Smooth muscle cell (in vitro differentiated cells): ENCODE data around the gene SLC35D1. TPM values are rescaled to one million over a fixed set of nuclear protein-coding genes. Genes with fewer than 3 reads are reported as not detected.

Experiments used
- DNase-seq: peaks from one replicate; lab custom pipeline; 2025; ENCODE audit not compliant: unreplicated experiment; lab: John Stamatoyannopoulos, UW
- H2AFZ ChIP-seq: fragments of 200-600 bp; sonication (generic); 2 replicates; pipeline ENCODE4 v1.6.0; 2016; ENCODE audit warnings: antibody characterized with exemption, low read depth, mild to moderate bottlenecking
- H3F3A ChIP-seq: fragments of 200-600 bp; sonication (generic); 2 replicates; pipeline ENCODE4 v1.6.0; 2017; ENCODE audit warnings: antibody characterized with exemption, low read depth
- H3K27ac ChIP-seq: fragments of 200-600 bp; sonication (generic); 2 replicates; pipeline ENCODE4 v1.5.1; 2016; ENCODE audit warnings: low read depth, mild to moderate bottlenecking
- H3K27me3 ChIP-seq: fragments of 200-600 bp; sonication (generic); 2 replicates; pipeline ENCODE4 v1.6.1; 2016; ENCODE audit warnings: low read depth, mild to moderate bottlenecking
- H3K36me3 ChIP-seq: fragments of 200-600 bp; sonication (generic); 2 replicates; pipeline ENCODE4 v1.5.1; 2016; ENCODE audit warnings: low read depth
- H3K4me1 ChIP-seq: fragments of 200-600 bp; sonication (generic); 2 replicates; pipeline ENCODE4 v1.5.1; 2016; ENCODE audit warnings: low read depth
- H3K4me2 ChIP-seq: fragments of 200-600 bp; sonication (generic); 2 replicates; pipeline ENCODE4 v1.6.0; 2016; ENCODE audit warnings: mild to moderate bottlenecking
- H3K4me3 ChIP-seq: fragments of 200-600 bp; sonication (generic); 2 replicates; pipeline ENCODE4 v1.5.1; 2016; ENCODE audit warnings: mild to moderate bottlenecking
- H3K79me2 ChIP-seq: fragments of 200-600 bp; sonication (generic); 2 replicates; pipeline ENCODE4 v1.6.0; 2016; ENCODE audit warnings: low read depth, mild to moderate bottlenecking
- H3K9ac ChIP-seq: fragments of 200-600 bp; sonication (generic); 2 replicates; pipeline ENCODE4 v1.6.0; 2016; ENCODE audit warnings: low read depth
- H3K9me3 ChIP-seq: fragments of 200-600 bp; sonication (generic); replicated peaks from 2 replicates; pipeline ENCODE4 v1.5.1; 2016; ENCODE audit warnings: low read depth
- H4K20me1 ChIP-seq: fragments of 200-600 bp; sonication (generic); 2 replicates; pipeline ENCODE4 v1.6.0; 2016; ENCODE audit warnings: low read depth
- CTCF ChIP-seq: fragments of 200-600 bp; sonication (generic); IDR thresholded peaks from 2 replicates; pipeline ENCODE4 v1.5.1; 2017; ENCODE audit warnings: borderline replicate concordance, mild to moderate bottlenecking, antibody characterized with exemption; ENCODE audit not compliant: insufficient read depth, poor library complexity, severe bottlenecking
- WGBS: methylation state at CpG from one replicate; pipeline ENCODE4 v1.1.7; 2016; ENCODE audit warnings: low lambda C conversion rate; 5-methylcytosine and 5-hydroxymethylcytosine counted together
- polyA plus RNA-seq: library from polyadenylated mRNA; unstranded; fragments of >200 nt; fragmentation: Nextera tagmentation; extraction: Ambion mirVana; gene quantifications from 2 replicates; pipeline ENCODE4 v1.2.1, GENCODE V29; 2016
- total RNA-seq: library from RNA; depleted of rRNA; stranded (reverse); fragments of >200 nt; gene quantifications from 2 replicates; pipeline ENCODE4 v1.2.3, GENCODE V29; 2014

The SLC35D1 gene
- total and polyA plus RNA-seq, 2 experiments from 2014 or later: 13.3 to 28.2 TPM

GRCh38 chr1:67013573-67013972 lies 40.4 kb downstream of the SLC35D1 start:
- Histone ChIP-seq H3K27ac (peak overlapping the region; percentile 46), H3F3A (peaks cover 12% of the 10 kb centered on the region), H3K79me2 (peaks cover 36% of the 10 kb centered on the region), H3K4me2 (no peak overlapping the region), H3K4me3 (no peak overlapping the region), H3K9ac (no peak overlapping the region), H3K36me3 (peaks cover 8% of the 10 kb centered on the region), H4K20me1 (peaks cover 3% of the 10 kb centered on the region), H3K27me3 (no peaks in the 10 kb centered on the region), H2AFZ (no peak overlapping the region), H3K9me3 (no peaks in the 10 kb centered on the region), H3K4me1 (peaks cover 11% of the 10 kb centered on the region)
- TF ChIP-seq CTCF: no peak
- WGBS: 28% methylated on average over 2 of the region's 2 CpGs
- DNase-seq: no peak

GRCh38 chr1:67009792-67010191 lies 44.2 kb downstream of the SLC35D1 start:
- no peak overlapping the region for H3K27ac ChIP-seq
- no peaks in the 10 kb centered on the region for H3K27me3 ChIP-seq
- peaks cover 8% of the 10 kb centered on the region for H3K36me3 ChIP-seq
- TF ChIP-seq CTCF: no peak
- H3K4me1 ChIP-seq: no peaks in the 10 kb centered on the region
- no peak overlapping the region for H3K4me2 ChIP-seq
- H2AFZ ChIP-seq: no peak overlapping the region
- no peak overlapping the region for H3K4me3 ChIP-seq
- WGBS: 100% methylated on average over 3 of the region's 3 CpGs
- H4K20me1 ChIP-seq: peaks cover 3% of the 10 kb centered on the region
- H3K9ac ChIP-seq: no peak overlapping the region
- H3K9me3 ChIP-seq: no peaks in the 10 kb centered on the region
- H3F3A ChIP-seq: no peaks in the 10 kb centered on the region
- DNase-seq: no peak
- H3K79me2 ChIP-seq: peaks cover 31% of the 10 kb centered on the region

DNA sequence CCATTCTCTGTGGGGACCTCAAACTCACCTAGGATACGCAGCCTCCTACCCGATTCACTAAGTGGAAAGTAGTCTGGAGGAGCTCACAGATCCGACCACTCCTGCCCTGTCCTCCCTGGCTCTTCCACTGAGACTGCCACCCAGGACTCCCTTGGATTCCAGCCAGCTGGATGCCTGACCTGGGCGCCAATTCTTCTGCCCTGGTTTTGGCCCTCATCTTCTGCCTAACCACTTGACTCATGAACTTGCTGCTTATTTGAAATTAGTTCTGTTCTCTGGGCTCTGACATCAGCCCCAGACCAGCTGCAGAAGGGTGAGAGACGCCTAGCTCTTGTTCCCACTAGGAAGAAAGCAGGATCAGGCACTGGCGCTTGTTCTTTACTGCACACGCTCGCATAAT lies 48.9 kb downstream of the SLC35D1 start:
- H4K20me1 ChIP-seq: peaks cover 3% of the 10 kb centered on the region
- TF ChIP-seq CTCF: no peak
- WGBS: 83% methylated on average over 8 of the region's 8 CpGs
- peaks cover 15% of the 10 kb centered on the region for H3F3A ChIP-seq
- H3K9me3 ChIP-seq: no peaks in the 10 kb centered on the region
- H3K9ac ChIP-seq: no peak overlapping the region
- H3K4me3 ChIP-seq: no peak overlapping the region
- peaks cover 9% of the 10 kb centered on the region for H3K36me3 ChIP-seq
- peaks cover 4% of the 10 kb centered on the region for H3K4me1 ChIP-seq
- no peak for DNase-seq
- H2AFZ ChIP-seq: no peak overlapping the region
- peaks cover 9% of the 10 kb centered on the region for H3K79me2 ChIP-seq
- no peak overlapping the region for H3K27ac ChIP-seq
- no peaks in the 10 kb centered on the region for H3K27me3 ChIP-seq
- no peak overlapping the region for H3K4me2 ChIP-seq

DNA sequence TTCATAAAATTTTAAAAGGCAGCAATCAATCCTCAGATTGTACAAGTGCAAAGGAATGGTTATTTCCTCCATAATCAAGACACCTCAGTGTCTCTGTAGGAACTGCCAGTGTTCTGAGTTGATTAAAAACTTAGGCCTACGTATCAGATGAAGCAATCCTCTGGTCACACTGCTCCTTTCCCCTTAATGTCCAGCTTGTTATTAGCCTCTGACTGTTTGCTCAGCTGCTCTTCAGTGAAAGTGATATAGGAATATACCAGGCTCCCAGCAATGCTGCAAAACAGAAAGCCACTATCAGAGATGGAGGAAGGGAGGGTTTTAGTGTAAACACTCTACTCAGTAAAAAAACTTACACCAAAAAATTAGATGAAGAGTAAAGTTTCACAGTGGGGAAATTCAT lies 49.8 kb downstream of the SLC35D1 start:
- H4K20me1 ChIP-seq: peaks cover 1% of the 10 kb centered on the region
- DNase-seq: no peak
- peaks cover 7% of the 10 kb centered on the region for H3K36me3 ChIP-seq
- no peaks in the 10 kb centered on the region for H3K9me3 ChIP-seq
- no peak for TF ChIP-seq CTCF
- no peak overlapping the region for H3K4me2 ChIP-seq
- no peaks in the 10 kb centered on the region for H3K27me3 ChIP-seq
- no peak overlapping the region for H2AFZ ChIP-seq
- H3K4me3 ChIP-seq: no peak overlapping the region
- peaks cover 4% of the 10 kb centered on the region for H3K4me1 ChIP-seq
- no peak overlapping the region for H3K9ac ChIP-seq
- peaks cover 9% of the 10 kb centered on the region for H3K79me2 ChIP-seq
- WGBS: 50% methylated on average over 1 of the region's 1 CpG
- H3K27ac ChIP-seq: no peak overlapping the region
- peaks cover 15% of the 10 kb centered on the region for H3F3A ChIP-seq
